Stimulated activated CD8-positive, alpha-beta memory T cell treated with anti-CD3 and anti-CD28 coated beads, Interleukin-15, amount 100 ng/mL, for 24 hours (primary cell): ENCODE data around the gene MTG2.

Source experiments
- DNase-seq: peaks from one replicate; pipeline ENCODE4 v3.0.0-alpha.2; 2020; ENCODE audit warnings: low read depth

MTG2 gene

DNA sequence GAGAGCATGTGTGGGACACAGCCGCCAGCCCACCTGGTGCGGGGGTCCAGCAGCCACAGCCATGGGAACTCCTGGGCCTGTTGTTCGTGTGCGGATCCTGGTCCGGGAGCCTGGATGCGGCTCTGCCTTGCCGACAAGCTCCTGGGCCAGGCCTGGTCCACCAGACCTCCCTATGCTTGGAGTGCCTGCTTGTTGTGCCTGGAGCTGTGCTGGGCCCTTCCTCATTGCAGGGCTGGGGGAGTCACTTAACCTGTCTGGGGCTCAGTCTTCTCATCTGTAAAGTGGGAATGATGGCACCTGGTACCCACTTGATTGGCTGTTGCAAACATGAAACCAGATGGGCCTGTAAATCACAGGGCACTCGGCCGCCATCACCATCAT, 52.9 kb downstream of the MTG2 start:
- no peak for DNase-seq

DNA sequence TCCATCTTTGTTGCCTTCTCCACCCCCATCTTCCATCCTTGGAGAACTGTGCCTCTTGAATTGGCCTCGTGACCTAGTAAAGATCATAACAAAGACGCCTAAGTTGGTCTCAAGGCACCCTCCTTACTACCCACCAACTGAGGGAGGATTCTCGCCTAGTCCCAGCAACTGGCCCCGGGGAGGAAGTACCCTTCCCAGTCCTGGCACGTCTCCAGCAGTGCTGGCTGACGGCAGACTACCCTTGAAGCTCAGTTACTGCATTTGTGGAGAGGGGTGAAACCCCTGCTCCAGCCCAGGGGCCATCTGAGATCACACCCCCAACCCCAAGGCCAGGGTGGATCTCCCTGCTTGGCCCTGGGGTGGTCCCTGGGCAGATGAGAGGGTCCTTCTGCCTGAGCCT, 53.4 kb downstream of the MTG2 start:
- no peak for DNase-seq

DNA sequence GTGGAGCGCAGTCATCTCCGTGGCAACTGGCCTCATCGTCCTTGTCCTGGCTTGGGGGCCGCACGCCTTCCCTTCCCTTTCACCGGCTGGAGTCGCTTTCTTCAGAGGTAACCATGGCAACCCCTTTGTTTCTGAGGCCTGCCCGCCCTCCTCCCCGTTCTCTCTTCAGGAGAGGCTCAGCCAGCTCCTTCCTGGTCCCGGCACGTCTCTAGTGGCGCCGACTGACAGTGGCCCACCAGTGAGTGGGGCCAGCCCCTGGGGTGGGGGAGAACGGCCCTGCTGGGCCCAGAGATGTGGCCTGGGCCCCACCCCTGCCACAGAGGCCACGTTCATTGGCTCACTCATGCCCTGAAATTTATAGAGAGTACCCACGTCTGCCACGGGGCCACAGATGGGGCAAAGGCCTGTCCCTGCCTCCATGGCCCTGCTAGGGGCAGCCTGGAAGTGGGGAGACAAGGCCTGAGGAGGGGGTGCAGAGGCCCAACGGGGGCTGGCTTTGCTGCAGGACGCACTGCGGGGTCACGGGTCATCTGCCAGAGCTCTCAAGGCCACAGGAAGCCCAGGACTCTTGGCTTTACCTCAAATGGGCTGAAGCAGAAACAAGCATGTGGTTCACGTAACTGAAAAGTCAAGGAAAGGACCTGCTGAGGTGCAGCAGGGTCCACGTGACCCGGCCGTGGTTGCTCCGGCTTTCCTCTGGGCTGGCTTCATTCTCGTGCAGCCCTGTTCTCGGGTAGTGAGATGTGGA, 54.1 kb downstream of the MTG2 start:
- DNase-seq: no peak

DNA sequence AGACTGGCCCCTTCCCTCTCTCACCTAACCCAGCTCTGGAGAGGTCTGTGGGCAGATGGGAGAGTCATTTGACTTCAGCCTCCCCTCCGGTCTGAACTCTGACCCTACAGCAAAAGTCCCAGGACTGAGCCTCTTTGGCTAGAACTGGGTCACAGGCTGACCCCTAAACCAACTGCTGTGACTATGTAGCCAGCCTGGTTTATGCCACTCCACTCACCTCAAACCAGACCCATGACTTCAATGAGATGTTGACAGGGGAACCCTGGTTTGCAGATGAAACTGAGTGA, 54.6 kb downstream of the MTG2 start:
- no peak for DNase-seq

DNA sequence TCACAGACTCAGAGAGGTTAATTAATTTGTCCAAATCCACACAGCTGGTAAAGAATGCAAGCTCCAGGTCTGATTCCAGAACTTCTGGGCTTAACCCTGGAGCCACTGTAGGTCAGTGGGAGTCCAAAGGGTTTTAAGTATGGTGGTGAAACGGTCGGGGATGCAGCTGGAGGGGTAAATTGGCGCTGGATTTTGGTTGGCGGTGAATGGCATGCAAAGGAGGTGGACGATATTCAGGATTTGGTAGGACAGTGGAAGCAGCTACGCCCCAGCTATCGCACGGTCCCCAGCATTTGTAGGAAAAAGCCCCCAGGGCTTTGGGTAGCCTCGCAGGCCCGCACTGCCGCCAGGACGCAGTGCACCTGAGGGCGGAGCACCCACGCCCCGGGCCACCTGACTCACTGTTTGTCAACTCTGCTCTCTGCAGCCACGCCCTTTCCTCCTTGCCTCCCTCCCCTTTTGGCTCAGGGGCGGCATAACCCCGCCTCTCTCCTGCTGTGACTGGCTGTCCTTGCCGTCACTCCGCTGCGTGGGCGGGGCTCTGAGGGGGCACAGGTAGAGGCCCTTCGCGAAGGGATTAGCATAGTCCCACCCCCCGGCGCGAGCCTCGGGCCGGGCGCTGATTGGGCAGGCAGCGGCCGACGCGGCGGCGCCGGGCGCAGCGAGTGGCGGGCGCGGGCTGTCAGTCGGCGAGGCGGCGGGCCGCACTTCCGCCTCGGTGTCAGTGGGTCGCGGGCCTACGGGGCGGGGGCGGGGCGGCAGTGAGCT, 55.2 kb downstream of the MTG2 start, which contains the start of gene OSBPL2:
Gene OSBPL2 (plus strand): TSS at position 721 of the 768 bp plus-strand sequence. CDS start 17,664 bp downstream, outside the sequence.
- peak; percentile 100 for DNase-seq

DNA sequence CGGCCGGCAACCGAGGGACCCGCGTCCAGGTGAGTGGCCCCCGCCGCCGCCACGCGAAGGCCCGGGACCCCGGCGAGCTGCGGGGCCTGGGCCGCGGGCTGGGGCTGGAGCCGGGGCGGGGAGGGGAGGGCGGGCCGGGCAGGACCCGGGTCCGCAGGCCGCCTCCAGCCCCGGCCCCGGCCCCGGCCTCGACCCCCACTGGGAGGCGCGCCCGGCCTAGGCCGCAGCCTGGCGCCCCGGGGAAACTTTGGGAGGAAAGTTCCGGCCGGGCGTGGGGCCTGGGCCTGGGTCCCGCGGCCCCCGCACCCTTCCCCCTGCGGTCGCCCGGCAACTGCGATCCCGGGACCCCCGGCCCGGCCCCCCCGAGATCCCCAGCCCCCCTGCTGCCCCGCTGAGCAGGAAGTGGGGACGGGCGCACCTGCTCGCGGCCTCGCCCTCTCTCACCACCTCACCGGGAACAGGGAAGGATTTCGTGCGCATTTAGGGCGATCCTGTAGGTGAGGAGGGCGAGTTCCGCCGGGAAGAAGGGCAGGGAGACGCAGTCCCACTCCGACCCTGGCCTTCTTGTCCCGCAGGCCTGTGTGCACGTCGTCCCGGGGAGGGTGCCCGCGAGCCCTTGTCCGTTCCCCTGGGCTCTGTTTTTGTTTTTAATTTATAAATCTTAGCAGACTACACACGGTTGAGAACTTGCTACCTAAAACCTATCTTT, 55.9 kb downstream of the MTG2 start:
- DNase-seq: no peak

DNA sequence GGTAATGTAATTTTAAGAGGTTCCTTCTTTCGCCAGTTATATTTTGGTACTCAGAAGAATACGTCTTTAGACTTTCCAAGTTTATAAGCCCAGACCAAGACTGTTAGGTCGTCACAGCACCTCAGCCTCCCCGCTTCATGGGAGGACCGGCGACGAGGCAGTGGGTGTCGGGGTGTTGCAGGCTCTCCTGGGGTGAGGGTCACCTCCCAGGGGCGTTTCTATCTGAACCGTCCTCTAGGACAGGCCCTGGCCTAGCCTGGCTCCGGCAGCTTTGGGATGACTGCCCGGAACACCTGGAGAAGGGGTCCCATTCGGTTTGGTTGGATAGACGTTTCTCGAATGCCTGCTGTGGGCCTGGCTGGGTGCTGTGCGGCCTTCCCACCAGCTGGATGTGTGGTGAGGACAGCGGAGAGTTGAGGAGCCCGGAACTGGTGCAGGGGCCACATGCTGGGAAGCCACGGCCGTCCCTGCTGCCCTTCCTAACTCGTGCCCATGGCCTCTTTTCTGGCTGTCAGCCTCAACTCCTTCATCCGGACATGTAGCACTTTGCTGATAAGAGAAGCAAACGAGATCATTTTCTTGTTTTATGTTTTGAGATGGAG, 56.6 kb downstream of the MTG2 start:
- no peak for DNase-seq

DNA sequence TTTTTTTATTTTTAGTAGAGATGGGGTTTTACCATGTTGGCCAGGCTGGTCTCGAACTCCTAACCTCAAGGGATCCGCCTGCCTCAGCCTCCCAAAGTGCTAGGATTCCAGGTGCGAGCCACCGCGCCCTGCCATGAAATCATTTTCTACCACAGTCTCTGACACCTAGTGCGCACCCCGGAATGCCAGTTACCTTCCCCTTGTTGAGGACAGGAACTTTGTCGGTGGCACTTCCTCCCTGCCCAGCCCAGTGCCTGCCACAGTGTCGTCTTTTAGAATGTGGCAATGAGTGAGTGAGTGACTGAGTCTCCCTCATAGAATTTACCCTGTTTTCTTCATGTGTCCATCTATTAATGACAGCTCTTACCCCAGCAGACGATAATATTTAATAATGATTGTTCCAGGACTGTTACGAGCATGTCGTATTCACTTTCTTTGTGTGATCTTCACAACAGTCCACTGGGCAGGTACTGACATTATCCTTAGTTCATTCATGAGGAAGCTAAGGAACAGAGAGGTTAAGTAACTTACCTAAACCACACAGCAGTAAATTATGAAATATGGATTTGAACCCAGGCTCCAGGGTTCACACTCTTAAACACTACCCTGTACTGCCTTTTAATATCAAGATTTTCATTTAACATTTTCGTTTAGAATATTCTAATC, 57.3 kb downstream of the MTG2 start:
- DNase-seq: no peak

DNA sequence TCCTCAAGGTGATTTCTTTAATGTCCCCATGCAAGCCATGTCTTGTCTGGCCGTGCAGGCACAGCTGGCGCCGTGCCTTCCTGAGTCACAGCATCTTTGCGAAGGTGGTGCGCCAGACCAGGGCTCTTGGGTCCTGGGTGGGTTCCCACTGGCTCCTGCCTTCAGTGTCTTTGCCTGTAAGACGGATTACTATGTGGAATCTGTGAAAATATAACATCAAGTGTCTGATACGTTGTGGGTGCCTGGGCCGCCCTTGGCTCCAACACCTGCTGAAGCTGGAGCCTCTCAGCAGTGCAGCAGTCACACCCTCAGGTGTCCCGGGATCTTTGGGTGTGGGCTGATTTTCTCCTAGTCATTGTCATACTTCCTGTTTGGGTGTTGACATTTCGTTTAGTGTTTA, 58.7 kb downstream of the MTG2 start:
- DNase-seq: no peak

DNA sequence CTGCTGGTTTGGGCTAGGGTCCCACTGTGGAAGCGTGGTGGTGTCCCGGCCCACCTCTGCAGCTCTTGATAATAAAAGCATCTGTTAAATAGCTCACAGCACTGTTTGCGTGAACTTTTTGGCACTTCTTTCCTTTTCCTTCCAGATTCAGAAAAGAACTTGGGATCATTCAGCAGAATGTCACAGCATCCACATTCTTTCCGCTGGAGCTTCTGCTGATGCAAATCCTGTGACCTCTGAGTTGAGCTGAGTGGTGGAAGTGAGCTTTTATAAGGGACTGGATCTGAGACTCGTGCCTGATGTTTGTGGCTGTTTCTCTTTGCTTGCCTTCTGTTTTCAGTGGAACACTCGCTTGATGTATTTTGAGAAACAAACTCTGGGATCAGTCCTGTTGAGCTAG, 59.3 kb downstream of the MTG2 start:
- no peak for DNase-seq

DNA sequence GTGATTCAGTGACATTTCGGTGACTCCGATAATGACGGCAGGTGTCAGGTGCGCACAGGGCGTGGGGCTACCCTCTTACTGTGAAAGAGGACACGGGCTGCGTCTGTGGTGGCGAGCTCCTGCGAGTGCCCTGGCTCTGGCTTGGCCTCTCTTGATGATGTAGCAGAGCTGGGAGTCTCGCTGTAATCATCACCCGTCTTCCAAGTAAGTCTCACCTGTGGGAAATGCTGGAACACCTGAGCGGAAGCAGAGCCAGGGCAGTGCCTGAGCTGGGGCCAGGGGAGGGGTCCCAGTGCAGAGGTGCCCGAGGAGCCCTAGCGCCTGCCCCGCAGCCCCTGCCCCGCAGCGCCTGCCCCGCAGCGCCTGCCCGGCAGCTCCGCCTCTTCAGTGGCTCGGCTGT, 60.3 kb downstream of the MTG2 start:
- DNase-seq: no peak

DNA sequence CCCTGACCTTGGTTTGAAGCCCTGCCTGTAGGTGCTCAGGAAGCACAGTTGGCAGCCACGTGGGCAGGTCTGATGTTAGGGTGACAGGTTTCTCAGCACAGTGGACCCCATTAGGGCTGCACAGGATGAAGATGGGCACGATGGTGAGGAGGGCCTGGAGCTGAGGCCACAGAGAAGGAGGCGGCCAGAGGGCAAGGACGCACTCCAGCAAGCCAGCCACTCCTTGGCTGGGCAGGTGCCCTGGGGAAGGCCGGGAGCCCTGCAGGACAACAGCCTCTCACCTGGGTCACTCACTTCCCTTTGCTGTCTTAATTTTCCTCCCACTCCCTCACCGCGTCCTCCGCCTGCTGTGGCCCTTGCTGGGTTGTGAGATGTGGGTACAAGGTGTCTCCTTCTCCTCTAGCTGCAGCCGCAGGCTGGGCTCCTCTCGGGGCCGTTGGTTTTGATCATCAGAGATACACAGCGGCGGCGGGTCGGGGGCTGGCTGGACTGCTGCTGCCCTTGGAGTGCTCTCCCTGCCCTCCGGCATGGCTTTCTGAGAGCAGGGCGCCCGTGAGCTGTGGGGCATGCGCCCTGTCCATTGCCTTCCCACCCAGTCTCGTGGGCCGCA, 61.2 kb downstream of the MTG2 start:
- no peak for DNase-seq

DNA sequence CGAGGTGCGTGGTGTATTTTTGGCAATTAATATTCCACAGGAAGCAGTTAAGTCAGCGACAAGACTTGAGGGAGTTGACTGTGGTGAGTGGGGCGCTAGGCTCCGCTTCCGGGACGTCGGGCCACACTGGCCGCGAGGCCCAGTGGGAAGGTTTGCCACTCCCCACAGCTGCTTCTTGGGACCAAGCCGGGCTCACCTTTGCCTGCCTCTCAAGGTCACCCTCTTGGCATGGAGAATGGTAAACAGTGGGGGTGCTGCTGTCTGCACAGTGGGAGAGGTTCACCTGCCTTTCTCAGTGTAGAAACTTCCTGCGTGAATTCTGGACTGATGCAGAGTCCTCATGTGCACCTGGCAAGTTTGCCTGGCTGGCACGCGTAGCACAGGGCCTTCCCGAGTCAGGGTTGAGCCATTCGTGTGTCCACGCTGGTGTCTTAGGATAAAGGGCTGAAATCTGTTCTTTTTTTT, 61.8 kb downstream of the MTG2 start:
- no peak for DNase-seq

DNA sequence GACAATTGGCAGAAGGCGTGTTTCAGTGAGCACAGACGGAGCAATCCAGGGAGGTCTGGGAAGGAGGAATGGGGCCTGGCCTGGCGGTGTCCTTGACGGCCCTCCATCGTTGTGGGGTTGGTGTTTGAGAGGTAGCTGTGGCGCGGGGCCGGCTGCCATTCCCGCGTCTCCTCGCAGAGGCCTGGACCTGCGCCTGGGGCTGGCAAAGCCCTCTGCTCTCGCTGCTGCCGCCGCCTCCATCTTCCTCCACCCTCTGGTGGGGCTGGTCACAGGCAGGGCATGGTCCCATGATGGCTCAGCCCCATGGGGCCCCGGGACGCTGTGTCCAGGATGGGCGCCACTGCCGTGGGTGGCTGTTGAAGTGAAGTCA, 63.1 kb downstream of the MTG2 start:
- DNase-seq: no peak

DNA sequence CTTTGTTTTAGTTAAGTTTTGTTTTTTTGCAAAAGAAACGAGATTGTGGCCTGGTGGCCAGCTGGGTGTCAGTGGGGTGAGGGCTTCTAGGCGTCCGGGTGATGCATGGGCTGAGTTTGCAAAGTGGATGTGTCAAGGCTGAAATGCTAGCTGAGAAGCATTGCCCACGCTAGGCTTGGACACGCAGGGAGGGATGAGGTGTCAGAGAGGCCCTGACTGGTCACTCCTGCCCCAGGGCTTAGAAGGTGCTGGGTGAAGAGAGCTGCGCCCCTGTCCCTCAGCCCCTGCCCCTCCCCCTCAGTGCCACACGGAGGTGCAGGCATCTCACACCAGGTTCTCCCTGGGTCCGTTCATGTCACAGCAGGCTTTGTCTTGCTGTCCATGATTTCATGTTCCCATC, 63.6 kb downstream of the MTG2 start:
- no peak for DNase-seq

DNA sequence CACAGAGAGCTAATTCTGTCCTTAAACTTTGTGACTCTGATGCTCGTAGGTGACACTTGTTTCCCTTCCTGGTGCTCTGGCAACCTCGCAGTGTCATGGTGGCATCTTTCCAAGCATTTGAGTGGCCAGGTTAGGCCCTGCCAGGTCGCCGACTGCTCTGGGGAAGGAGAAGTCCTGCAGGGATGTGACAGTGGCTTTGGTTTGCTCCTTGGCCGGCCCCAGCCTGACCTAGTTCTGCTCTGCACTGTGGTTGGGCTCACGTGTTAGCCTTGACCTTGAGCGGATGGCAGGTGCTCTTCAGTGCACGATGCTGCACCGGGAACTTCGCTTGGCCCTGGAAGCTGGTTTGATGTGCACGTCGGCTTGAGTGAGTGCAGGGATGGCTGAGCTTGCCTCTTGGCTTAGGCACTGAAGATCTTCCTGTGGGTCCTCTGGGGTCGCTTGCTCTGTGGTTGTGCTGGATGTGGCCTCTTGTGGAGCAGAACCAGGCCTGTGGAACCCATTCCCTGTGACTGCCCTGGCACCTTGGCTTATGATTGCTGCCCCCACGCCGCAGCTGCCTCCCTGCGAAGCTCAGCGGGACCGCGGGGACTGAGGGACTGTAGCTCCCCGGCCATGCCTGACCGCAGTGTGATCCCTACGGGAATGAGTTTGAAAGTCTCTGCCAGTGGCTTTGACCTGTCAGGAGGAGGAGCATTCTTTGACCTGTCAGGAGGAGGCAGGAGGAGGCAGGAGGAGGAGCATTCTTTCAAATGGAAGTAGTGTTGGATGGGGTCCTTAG, 64.2 kb downstream of the MTG2 start:
- no peak for DNase-seq

DNA sequence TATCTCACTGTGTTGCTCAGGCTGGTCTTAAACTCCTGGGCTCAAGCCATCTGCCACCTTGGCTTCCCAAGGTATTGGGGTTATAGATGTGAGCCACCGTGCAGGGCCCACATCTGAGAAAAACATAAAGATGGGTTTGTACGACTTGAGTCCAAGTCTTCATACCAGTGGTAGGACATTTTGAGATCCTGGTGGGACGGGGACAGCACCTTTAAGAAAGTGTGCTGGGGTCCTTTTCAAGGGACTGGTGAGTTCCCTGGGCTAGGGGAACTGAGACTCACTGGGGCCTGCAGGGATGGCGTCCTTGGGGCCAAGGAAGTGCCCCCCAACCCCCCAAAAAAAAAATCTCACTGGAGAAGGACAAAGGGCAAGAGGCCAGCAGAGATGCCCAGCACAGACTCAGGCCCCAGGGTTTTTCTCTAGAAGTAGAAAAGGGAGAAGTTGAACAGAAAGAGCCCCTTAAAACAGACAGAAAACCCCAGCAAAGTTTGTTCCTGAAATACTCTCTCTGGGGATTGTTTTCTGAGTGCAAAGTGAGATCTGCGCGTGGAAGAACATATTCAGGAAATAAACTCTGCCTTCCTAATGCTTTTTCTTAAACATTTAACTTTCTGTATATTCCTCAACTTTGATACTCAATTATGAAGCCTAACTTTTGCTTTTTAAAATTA, 66.2 kb downstream of the MTG2 start:
- no peak for DNase-seq

DNA sequence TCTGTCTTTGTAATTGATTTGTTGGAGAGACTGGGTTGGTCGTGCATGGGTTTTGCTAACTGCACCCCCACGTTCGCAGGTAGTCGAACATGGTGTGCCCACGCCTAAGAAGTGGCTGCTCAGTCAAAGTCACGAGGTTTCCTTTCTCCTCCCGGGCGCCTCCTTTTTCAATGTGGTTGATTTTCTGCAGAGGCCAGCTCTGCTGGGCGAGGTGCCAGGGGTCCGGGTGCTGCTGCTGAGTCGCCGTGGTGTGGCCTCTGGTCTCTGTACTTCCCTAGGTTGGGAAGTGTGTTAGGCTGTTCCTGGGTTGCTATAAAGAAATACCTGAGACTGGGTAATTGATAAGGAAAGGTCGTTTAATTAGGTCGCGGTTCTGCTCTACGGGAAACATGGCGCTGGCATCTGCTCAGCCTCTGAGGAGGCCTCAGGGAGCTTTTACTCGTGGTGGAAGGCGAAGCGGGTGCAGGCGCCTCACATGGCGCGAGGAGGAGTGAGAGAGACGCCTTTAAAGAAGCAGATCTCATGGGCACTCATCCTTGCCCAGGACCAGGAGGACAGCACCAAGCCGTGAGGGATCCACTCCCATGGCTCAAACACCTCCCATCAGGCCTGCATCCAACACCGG, 69.6 kb downstream of the MTG2 start:
- no peak for DNase-seq
